UCSD-AML1 (cell line): ENCODE data around the gene GOLGA8N.

Source experiments
- DNase-seq: peaks from one replicate; lab custom pipeline; 2025; ENCODE audit not compliant: unreplicated experiment; lab: John Stamatoyannopoulos, UW

GOLGA8N gene

GRCh38 chr15:32649342-32649741, 56.1 kb downstream of the GOLGA8N start:
- no peak for DNase-seq

- peak; percentile 40 for DNase-seq
These were observed 58.1 kb downstream of the GOLGA8N start for GRCh38 chr15:32651229-32651837.

GRCh38 chr15:32652178-32652577, 58.9 kb downstream of the GOLGA8N start:
- DNase-seq: no peak

- DNase-seq: peak; percentile 15
These were observed 62.8 kb downstream of the GOLGA8N start for GRCh38 chr15:32656091-32656490.

GRCh38 chr15:32656496-32656895, 63.2 kb downstream of the GOLGA8N start:
- no peak for DNase-seq
